NB4 (cell line): Measurements from ENCODE around the gene SACS.

Experiments used
- TF ChIP-seq, protein P1 (sequence below): IDR thresholded peaks from one replicate; pipeline ENCODE4 v1.5.1; 2012; ENCODE audit warnings: low read depth, low read length
- TF ChIP-seq, protein P2 (sequence below): IDR thresholded peaks from 2 replicates; pipeline ENCODE4 v1.6.1; 2011; ENCODE audit warnings: low read depth, low read length

DNA sequence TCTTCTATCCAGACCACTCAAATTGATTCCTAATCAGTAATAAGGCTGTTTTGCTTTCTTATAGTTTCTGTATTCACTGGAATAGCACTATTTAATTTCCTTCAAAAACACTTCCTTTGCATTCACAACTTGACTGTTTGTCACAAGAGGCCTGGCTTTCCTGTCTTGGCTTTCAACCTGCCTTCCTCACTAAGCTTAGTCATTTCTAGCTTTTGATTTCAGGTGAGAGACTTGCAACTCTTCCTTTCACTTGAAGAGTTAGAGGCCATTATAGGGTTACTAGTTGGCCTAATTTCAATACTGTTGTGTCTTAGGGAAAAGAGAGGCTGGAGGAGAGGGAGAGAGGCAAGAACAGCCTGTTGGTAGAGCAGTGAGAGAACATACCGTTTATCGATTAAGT, 47.0 kb downstream of the SACS start:
- TF ChIP-seq, protein P1, sequence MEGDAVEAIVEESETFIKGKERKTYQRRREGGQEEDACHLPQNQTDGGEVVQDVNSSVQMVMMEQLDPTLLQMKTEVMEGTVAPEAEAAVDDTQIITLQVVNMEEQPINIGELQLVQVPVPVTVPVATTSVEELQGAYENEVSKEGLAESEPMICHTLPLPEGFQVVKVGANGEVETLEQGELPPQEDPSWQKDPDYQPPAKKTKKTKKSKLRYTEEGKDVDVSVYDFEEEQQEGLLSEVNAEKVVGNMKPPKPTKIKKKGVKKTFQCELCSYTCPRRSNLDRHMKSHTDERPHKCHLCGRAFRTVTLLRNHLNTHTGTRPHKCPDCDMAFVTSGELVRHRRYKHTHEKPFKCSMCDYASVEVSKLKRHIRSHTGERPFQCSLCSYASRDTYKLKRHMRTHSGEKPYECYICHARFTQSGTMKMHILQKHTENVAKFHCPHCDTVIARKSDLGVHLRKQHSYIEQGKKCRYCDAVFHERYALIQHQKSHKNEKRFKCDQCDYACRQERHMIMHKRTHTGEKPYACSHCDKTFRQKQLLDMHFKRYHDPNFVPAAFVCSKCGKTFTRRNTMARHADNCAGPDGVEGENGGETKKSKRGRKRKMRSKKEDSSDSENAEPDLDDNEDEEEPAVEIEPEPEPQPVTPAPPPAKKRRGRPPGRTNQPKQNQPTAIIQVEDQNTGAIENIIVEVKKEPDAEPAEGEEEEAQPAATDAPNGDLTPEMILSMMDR: no peak
- TF ChIP-seq, protein P2, sequence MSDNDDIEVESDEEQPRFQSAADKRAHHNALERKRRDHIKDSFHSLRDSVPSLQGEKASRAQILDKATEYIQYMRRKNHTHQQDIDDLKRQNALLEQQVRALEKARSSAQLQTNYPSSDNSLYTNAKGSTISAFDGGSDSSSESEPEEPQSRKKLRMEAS: no peak
